Measurements from ENCODE around the gene PTCH2.
A peak's percentile ranks its signal among the peaks of the same experiment; 100 is the strongest.

Gene PTCH2

GRCh38 chr1:44790968-44791801, 51.9 kb downstream of the PTCH2 start:
- Histone ChIP-seq H3K4me3 (ENCODE audit: low read depth in 1 of 2, low read length in 2 of 2) (no peak overlapping the region), H3K27me3 (ENCODE audit: control insufficient read depth in 1 of 2, insufficient read depth in 2 of 2, low read length in 2 of 2) (no peaks in the 10 kb centered on the region), H3K9ac (ENCODE audit: low read depth in 1 of 2, low read length in 2 of 2) (no peak overlapping the region), H3K9me3 (ENCODE audit: control insufficient read depth in 1 of 2, low read length in 2 of 2) (no peaks in the 10 kb centered on the region), H3K27ac (ENCODE audit: low read depth, low read length) (no peak overlapping the region), H3K4me1 (ENCODE audit: control insufficient read depth in 1 of 2, insufficient read depth in 2 of 2, low read length in 2 of 2) (peaks cover 4 to 10% of the 10 kb centered on the region in 2 donors), H3K36me3 (ENCODE audit: control insufficient read depth in 1 of 2, insufficient read depth in 2 of 2, low read length in 2 of 2) (no peaks in the 10 kb centered on the region)

GRCh38 chr1:44788120-44788860, 54.8 kb downstream of the PTCH2 start, which contains the start of gene BEST4:
Gene BEST4, minus strand, starts transcription at chr1:44788170. Its CDS starts 465 bp downstream, at chr1:44787705.
- H3K4me3 ChIP-seq (ENCODE audit: low read depth in 1 of 2, low read length in 2 of 2): no peak within 1 kb of the TSS
- peaks cover 16 to 27% of the 10 kb centered on the region in 2 donors for H3K4me1 ChIP-seq (ENCODE audit: control insufficient read depth in 1 of 2, insufficient read depth in 2 of 2, low read length in 2 of 2)
- H3K36me3 ChIP-seq (ENCODE audit: control insufficient read depth in 1 of 2, insufficient read depth in 2 of 2, low read length in 2 of 2): no peaks in the 10 kb centered on the region
- no peaks in the 10 kb centered on the region for H3K27me3 ChIP-seq (ENCODE audit: control insufficient read depth in 1 of 2, insufficient read depth in 2 of 2, low read length in 2 of 2)
- H3K9ac ChIP-seq (ENCODE audit: low read depth in 1 of 2, low read length in 2 of 2): no peak within 1 kb of the TSS
- no peaks in the 10 kb centered on the region for H3K9me3 ChIP-seq (ENCODE audit: control insufficient read depth in 1 of 2, low read length in 2 of 2)
- no peak within 1 kb of the TSS for H3K27ac ChIP-seq (ENCODE audit: low read depth, low read length)

- no peaks in the 10 kb centered on the region for H3K27me3 ChIP-seq (ENCODE audit: control insufficient read depth in 1 of 2, insufficient read depth in 2 of 2, low read length in 2 of 2)
- H3K36me3 ChIP-seq (ENCODE audit: control insufficient read depth in 1 of 2, insufficient read depth in 2 of 2, low read length in 2 of 2): no peaks in the 10 kb centered on the region
- no peak overlapping the region for H3K9ac ChIP-seq (ENCODE audit: low read depth in 1 of 2, low read length in 2 of 2)
- no peaks in the 10 kb centered on the region for H3K9me3 ChIP-seq (ENCODE audit: control insufficient read depth in 1 of 2, low read length in 2 of 2)
- no peak overlapping the region for H3K27ac ChIP-seq (ENCODE audit: low read depth, low read length)
- no peak overlapping the region for H3K4me3 ChIP-seq (ENCODE audit: low read depth in 1 of 2, low read length in 2 of 2)
- peaks cover 16 to 27% of the 10 kb centered on the region in 2 donors for H3K4me1 ChIP-seq (ENCODE audit: control insufficient read depth in 1 of 2, insufficient read depth in 2 of 2, low read length in 2 of 2)
These were observed 55.5 kb downstream of the PTCH2 start for GRCh38 chr1:44787506-44787905.

GRCh38 chr1:44786841-44787426, 56.1 kb downstream of the PTCH2 start:
- Histone ChIP-seq H3K27ac (ENCODE audit: low read depth, low read length) (no peak overlapping the region), H3K9me3 (ENCODE audit: control insufficient read depth in 1 of 2, low read length in 2 of 2) (no peaks in the 10 kb centered on the region), H3K4me3 (ENCODE audit: low read depth in 1 of 2, low read length in 2 of 2) (peak overlapping the region in 1 of 2 donors; percentile 69), H3K4me1 (ENCODE audit: control insufficient read depth in 1 of 2, insufficient read depth in 2 of 2, low read length in 2 of 2) (peaks cover 16 to 27% of the 10 kb centered on the region in 2 donors), H3K27me3 (ENCODE audit: control insufficient read depth in 1 of 2, insufficient read depth in 2 of 2, low read length in 2 of 2) (no peaks in the 10 kb centered on the region), H3K36me3 (ENCODE audit: control insufficient read depth in 1 of 2, insufficient read depth in 2 of 2, low read length in 2 of 2) (no peaks in the 10 kb centered on the region), H3K9ac (ENCODE audit: low read depth in 1 of 2, low read length in 2 of 2) (peak overlapping the region in 1 of 2 donors; percentile 63)

- H3K9me3 ChIP-seq (ENCODE audit: control insufficient read depth in 1 of 2, low read length in 2 of 2): no peaks in the 10 kb centered on the region
- peak overlapping the region; percentile 5 to 63 for H3K9ac ChIP-seq (ENCODE audit: low read depth in 1 of 2, low read length in 2 of 2)
- H3K27me3 ChIP-seq (ENCODE audit: control insufficient read depth in 1 of 2, insufficient read depth in 2 of 2, low read length in 2 of 2): no peaks in the 10 kb centered on the region
- H3K4me3 ChIP-seq (ENCODE audit: low read depth in 1 of 2, low read length in 2 of 2): peak overlapping the region; percentile 69
- no peak overlapping the region for H3K27ac ChIP-seq (ENCODE audit: low read depth, low read length)
- H3K36me3 ChIP-seq (ENCODE audit: control insufficient read depth in 1 of 2, insufficient read depth in 2 of 2, low read length in 2 of 2): peaks cover 3% of the 10 kb centered on the region in 2 donors
- peaks cover 16 to 24% of the 10 kb centered on the region in 2 donors for H3K4me1 ChIP-seq (ENCODE audit: control insufficient read depth in 1 of 2, insufficient read depth in 2 of 2, low read length in 2 of 2)
These were observed 56.8 kb downstream of the PTCH2 start for GRCh38 chr1:44786138-44786840.

- Histone ChIP-seq H3K27me3 (ENCODE audit: control insufficient read depth in 1 of 2, insufficient read depth in 2 of 2, low read length in 2 of 2) (no peaks in the 10 kb centered on the region), H3K9ac (ENCODE audit: low read depth in 1 of 2, low read length in 2 of 2) (peak overlapping the region; percentile 5 to 63)
These were observed 57.4 kb downstream of the PTCH2 start for GRCh38 chr1:44785501-44786137.

GRCh38 chr1:44785029-44785380, 58.0 kb downstream of the PTCH2 start:
- no peaks in the 10 kb centered on the region for H3K9me3 ChIP-seq (ENCODE audit: control insufficient read depth in 1 of 2, low read length in 2 of 2)
- peaks cover 6 to 16% of the 10 kb centered on the region in 2 donors for H3K36me3 ChIP-seq (ENCODE audit: control insufficient read depth in 1 of 2, insufficient read depth in 2 of 2, low read length in 2 of 2)
- H3K4me3 ChIP-seq (ENCODE audit: low read depth in 1 of 2, low read length in 2 of 2): peak overlapping the region in 1 of 2 donors; percentile 43
- H3K27me3 ChIP-seq (ENCODE audit: control insufficient read depth in 1 of 2, insufficient read depth in 2 of 2, low read length in 2 of 2): no peaks in the 10 kb centered on the region
- H3K9ac ChIP-seq (ENCODE audit: low read depth in 1 of 2, low read length in 2 of 2): no peak overlapping the region
- H3K27ac ChIP-seq (ENCODE audit: low read depth, low read length): no peak overlapping the region
- peaks cover 16 to 24% of the 10 kb centered on the region in 2 donors for H3K4me1 ChIP-seq (ENCODE audit: control insufficient read depth in 1 of 2, insufficient read depth in 2 of 2, low read length in 2 of 2)

More at GRCh38 chr1:44785501-44786137, 57.4 kb downstream of the PTCH2 start:
- peak overlapping the region; percentile 69 for H3K4me3 ChIP-seq (ENCODE audit: low read depth in 1 of 2, low read length in 2 of 2)
- peaks cover 16 to 24% of the 10 kb centered on the region in 2 donors for H3K4me1 ChIP-seq (ENCODE audit: control insufficient read depth in 1 of 2, insufficient read depth in 2 of 2, low read length in 2 of 2)
- H3K27ac ChIP-seq (ENCODE audit: low read depth, low read length): no peak overlapping the region
- H3K9me3 ChIP-seq (ENCODE audit: control insufficient read depth in 1 of 2, low read length in 2 of 2): no peaks in the 10 kb centered on the region
- H3K36me3 ChIP-seq (ENCODE audit: control insufficient read depth in 1 of 2, insufficient read depth in 2 of 2, low read length in 2 of 2): peaks cover 6 to 10% of the 10 kb centered on the region in 2 donors

GRCh38 chr1:44784094-44785028, 58.7 kb downstream of the PTCH2 start:
- no peaks in the 10 kb centered on the region for H3K9me3 ChIP-seq (ENCODE audit: control insufficient read depth in 1 of 2, low read length in 2 of 2)
- peak overlapping the region; percentile 45 to 64 for H3K9ac ChIP-seq (ENCODE audit: low read depth in 1 of 2, low read length in 2 of 2)
- no peak overlapping the region for H3K27ac ChIP-seq (ENCODE audit: low read depth, low read length)
- H3K4me1 ChIP-seq (ENCODE audit: control insufficient read depth in 1 of 2, insufficient read depth in 2 of 2, low read length in 2 of 2): peaks cover 16 to 24% of the 10 kb centered on the region in 2 donors
- H3K36me3 ChIP-seq (ENCODE audit: control insufficient read depth in 1 of 2, insufficient read depth in 2 of 2, low read length in 2 of 2): peaks cover 6 to 21% of the 10 kb centered on the region in 2 donors
- H3K27me3 ChIP-seq (ENCODE audit: control insufficient read depth in 1 of 2, insufficient read depth in 2 of 2, low read length in 2 of 2): no peaks in the 10 kb centered on the region
- peak overlapping the region; percentile 55 to 61 for H3K4me3 ChIP-seq (ENCODE audit: low read depth in 1 of 2, low read length in 2 of 2)
